ENCODE data around the gene FOXC2. TPM values are rescaled to one million over a fixed set of nuclear protein-coding genes. Genes with fewer than 3 reads are reported as not detected.

FOXC2 gene
- total and polyA plus RNA-seq, 2 donors (not counting 3 experiments of a cell fraction or from before 2014, with no cell fraction given): 7.7 to 44.0 TPM

DNA sequence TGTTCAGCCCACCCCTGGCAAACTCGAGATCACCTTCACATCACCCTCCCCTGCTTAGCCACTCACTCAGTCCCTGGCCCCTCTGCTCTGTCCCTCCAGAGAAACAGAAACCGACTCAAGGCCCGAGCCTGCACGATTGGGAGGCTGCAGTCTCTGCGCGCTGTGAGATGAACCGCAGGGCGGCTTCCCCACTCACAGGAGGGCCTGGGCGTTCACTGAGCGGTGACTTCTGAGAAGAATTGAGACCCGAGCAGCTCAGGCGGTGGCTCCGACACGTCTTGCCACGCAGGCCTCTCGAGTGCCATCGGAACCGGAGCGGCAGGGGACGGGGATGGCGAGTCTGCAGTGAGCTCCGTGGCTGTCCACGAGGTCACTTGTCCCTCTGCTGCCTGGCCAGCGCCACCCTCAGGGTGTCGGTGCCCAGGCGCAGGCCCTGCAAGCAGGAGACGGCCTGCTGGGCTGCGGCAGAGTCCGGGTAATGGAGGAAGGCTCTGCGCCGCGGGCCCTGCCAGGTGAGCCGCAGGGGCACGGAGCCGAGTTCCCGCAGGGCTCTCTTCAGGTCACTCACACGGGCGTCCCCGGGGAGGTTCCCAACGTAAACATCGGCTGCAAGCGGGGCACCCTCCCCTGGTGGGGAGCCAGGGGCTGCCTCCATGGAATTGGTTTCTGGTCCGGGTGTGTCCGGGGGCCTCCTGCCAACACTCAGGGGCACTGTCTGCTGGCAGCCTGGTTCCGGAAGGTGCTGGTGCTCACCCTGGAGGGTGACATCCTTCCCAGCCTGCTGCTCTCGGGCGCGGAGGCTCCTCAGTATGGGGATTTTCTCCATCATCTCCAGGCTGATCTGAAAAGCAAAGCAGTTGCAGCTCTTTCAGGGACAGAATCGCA lies 34.7 kb upstream of the FOXC2 start:
- Histone ChIP-seq H3K36me3 (ENCODE audit: control insufficient read depth in 2 of 2, extremely low read depth in 1 of 2, insufficient read depth in 2 of 2, low read length in 2 of 2) (peaks cover 0 to 6% of the 10 kb centered on the region in 2 experiments), H3K27me3 (ENCODE audit: control insufficient read depth in 2 of 2, insufficient read depth in 2 of 2, low read length in 2 of 2) (no peaks in the 10 kb centered on the region), H3K79me2 (ENCODE audit: control insufficient read depth, insufficient read depth, low read length) (no peaks in the 10 kb centered on the region), H3K9me3 (replicated peaks; ENCODE audit: control insufficient read depth, insufficient read depth, low read length) (no peaks in the 10 kb centered on the region), H3K4me2 (ENCODE audit: insufficient read depth, low read length) (no peak overlapping the region), H2AFZ (ENCODE audit: low read depth, low read length) (no peak overlapping the region), H3K9ac (replicated peaks; ENCODE audit: extremely low read depth, insufficient read depth, low read length) (no peak overlapping the region), H3K4me3 (replicated peaks in 1 of 3; ENCODE audit: insufficient read depth in 1 of 3, low read depth in 1 of 3, low read length in 3 of 3) (no peak overlapping the region), H3K9me1 (replicated peaks; ENCODE audit: control insufficient read depth, extremely low read depth, insufficient read depth, low read length) (no peaks in the 10 kb centered on the region), H3K27ac (ENCODE audit: insufficient read depth, low read depth, low read length) (no peak overlapping the region), H4K20me1 (replicated peaks; ENCODE audit: control insufficient read depth, extremely low read depth, insufficient read depth, low read length) (no peaks in the 10 kb centered on the region), H3K4me1 (ENCODE audit: control insufficient read depth, extremely low read depth, insufficient read depth, low read length) (no peaks in the 10 kb centered on the region)
- dilution Hi-C loops (cut with MboI; ENCODE audit: extremely low pct_ligation_motif_present, low sequenced_read_pairs) (no loop called here), intact Hi-C loops (cut with micrococcal nuclease) (no loop called here)
- FAIRE-seq (no peak), DNase-seq (ENCODE audit: low read depth, low spot score) (no peak)
- no TSS peak for BruUV-seq (replicated peaks)
- ChIA-PET CTCF (interaction anchor here (1.6 kb wide), 1 partner anchor 11 kb away, joined by 3 read pairs; no protein-coding TSS in a partner anchor), POLR2A (no interaction called here)
- TF ChIP-seq EZH2 (IDR thresholded peaks at IDR 0.05; ENCODE audit: borderline replicate concordance, low read depth, low read length, severe bottlenecking) (no peak), POLR2AphosphoS5 (IDR thresholded peaks at IDR 0.05; ENCODE audit: insufficient read depth, low read depth, low read length) (no peak), POLR2A (IDR thresholded peaks at IDR 0.05; ENCODE audit: low read depth, low read length) (no peak), JUN (IDR thresholded peaks at IDR 0.05; ENCODE audit: borderline replicate concordance, insufficient read depth, insufficient read length, low read depth) (no peak), MYC (IDR thresholded peaks at IDR 0.05; ENCODE audit: low read depth, low read length) (no peak), FOS (IDR thresholded peaks at IDR 0.05; ENCODE audit: borderline replicate concordance, insufficient read depth, low read length) (no peak), GATA2 (IDR thresholded peaks at IDR 0.05; ENCODE audit: insufficient read depth, insufficient read length, low read depth, low read length) (no peak)
- TF ChIP-seq, protein P1, sequence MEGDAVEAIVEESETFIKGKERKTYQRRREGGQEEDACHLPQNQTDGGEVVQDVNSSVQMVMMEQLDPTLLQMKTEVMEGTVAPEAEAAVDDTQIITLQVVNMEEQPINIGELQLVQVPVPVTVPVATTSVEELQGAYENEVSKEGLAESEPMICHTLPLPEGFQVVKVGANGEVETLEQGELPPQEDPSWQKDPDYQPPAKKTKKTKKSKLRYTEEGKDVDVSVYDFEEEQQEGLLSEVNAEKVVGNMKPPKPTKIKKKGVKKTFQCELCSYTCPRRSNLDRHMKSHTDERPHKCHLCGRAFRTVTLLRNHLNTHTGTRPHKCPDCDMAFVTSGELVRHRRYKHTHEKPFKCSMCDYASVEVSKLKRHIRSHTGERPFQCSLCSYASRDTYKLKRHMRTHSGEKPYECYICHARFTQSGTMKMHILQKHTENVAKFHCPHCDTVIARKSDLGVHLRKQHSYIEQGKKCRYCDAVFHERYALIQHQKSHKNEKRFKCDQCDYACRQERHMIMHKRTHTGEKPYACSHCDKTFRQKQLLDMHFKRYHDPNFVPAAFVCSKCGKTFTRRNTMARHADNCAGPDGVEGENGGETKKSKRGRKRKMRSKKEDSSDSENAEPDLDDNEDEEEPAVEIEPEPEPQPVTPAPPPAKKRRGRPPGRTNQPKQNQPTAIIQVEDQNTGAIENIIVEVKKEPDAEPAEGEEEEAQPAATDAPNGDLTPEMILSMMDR (IDR thresholded peaks at IDR 0.05; ENCODE audit: extremely low read depth in 1 of 2, insufficient read depth in 1 of 2, low read depth in 1 of 2, low read length in 2 of 2): no peak
- TF ChIP-seq, protein P2, sequence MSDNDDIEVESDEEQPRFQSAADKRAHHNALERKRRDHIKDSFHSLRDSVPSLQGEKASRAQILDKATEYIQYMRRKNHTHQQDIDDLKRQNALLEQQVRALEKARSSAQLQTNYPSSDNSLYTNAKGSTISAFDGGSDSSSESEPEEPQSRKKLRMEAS (IDR thresholded peaks at IDR 0.05; ENCODE audit: insufficient read depth, insufficient read length): no peak

Measured in endothelial cell of umbilical vein (primary cell).